ENCODE measurements around the gene FHOD1.

DNA sequence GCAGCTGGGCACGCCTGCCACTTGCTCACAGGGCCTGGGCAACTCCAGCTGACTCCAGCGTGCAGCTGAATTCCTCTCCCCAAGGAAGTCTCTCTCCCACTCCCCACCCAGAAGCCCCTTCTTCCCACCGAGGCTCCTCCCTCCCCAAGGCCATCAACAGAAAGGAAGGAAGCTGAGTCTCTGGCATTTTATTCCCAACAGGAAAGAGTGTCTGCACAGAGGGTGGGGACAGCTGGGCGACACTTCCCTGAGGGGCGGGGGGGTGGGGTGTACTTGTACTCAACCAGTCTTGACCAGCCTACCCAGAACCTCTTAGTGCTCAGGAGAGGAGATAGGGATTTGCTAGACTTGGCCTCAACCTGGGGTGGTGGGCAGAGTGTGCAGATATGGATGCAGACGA, 57.2 kb downstream of the FHOD1 start, which contains the start of gene EXOC3L1:
- no peak for TF ChIP-seq POLR2A (IDR thresholded peaks at IDR 0.05; ENCODE audit: insufficient read depth in 1 of 2, low read depth in 2 of 2, low read length in 2 of 2)
- TF ChIP-seq, protein P1, sequence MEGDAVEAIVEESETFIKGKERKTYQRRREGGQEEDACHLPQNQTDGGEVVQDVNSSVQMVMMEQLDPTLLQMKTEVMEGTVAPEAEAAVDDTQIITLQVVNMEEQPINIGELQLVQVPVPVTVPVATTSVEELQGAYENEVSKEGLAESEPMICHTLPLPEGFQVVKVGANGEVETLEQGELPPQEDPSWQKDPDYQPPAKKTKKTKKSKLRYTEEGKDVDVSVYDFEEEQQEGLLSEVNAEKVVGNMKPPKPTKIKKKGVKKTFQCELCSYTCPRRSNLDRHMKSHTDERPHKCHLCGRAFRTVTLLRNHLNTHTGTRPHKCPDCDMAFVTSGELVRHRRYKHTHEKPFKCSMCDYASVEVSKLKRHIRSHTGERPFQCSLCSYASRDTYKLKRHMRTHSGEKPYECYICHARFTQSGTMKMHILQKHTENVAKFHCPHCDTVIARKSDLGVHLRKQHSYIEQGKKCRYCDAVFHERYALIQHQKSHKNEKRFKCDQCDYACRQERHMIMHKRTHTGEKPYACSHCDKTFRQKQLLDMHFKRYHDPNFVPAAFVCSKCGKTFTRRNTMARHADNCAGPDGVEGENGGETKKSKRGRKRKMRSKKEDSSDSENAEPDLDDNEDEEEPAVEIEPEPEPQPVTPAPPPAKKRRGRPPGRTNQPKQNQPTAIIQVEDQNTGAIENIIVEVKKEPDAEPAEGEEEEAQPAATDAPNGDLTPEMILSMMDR (CRISPR knock-in tag; IDR thresholded peaks at IDR 0.05): no peak
- TF ChIP-seq TRIM24 (CRISPR knock-in tag; IDR thresholded peaks at IDR 0.05): no peak
- TF ChIP-seq ZNF652 (CRISPR knock-in tag; IDR thresholded peaks at IDR 0.05; ENCODE audit: borderline replicate concordance, low read depth): no peak
- no peak for TF ChIP-seq ZNF431 (CRISPR knock-in tag; IDR thresholded peaks at IDR 0.05; ENCODE audit: borderline replicate concordance, low read depth)
- TF ChIP-seq SMARCE1 (IDR thresholded peaks at IDR 0.05; ENCODE audit: borderline replicate concordance): no peak
- TF ChIP-seq NFYB (CRISPR knock-in tag; IDR thresholded peaks at IDR 0.05): no peak
- no peak for TF ChIP-seq PHF8 (CRISPR knock-in tag; IDR thresholded peaks at IDR 0.05)
- no peak for TF ChIP-seq ZNF263 (CRISPR knock-in tag; IDR thresholded peaks at IDR 0.05)
- TF ChIP-seq ZSCAN21 (CRISPR knock-in tag; IDR thresholded peaks at IDR 0.05; ENCODE audit: borderline replicate concordance): no peak
- TF ChIP-seq EEA1 (CRISPR knock-in tag; IDR thresholded peaks at IDR 0.05; ENCODE audit: borderline replicate concordance): no peak
- TF ChIP-seq EZH2 (conservative IDR thresholded peaks at IDR 0.05; ENCODE audit: low read depth, low read length): no peak
- TF ChIP-seq, protein P2, sequence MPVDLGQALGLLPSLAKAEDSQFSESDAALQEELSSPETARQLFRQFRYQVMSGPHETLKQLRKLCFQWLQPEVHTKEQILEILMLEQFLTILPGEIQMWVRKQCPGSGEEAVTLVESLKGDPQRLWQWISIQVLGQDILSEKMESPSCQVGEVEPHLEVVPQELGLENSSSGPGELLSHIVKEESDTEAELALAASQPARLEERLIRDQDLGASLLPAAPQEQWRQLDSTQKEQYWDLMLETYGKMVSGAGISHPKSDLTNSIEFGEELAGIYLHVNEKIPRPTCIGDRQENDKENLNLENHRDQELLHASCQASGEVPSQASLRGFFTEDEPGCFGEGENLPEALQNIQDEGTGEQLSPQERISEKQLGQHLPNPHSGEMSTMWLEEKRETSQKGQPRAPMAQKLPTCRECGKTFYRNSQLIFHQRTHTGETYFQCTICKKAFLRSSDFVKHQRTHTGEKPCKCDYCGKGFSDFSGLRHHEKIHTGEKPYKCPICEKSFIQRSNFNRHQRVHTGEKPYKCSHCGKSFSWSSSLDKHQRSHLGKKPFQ (CRISPR knock-in tag; IDR thresholded peaks at IDR 0.05; ENCODE audit: insufficient replicate concordance): no peak
